ENCODE results near the gene CNOT6L. TPM values are rescaled to one million over a fixed set of nuclear protein-coding genes. Genes with fewer than 3 reads are reported as not detected.

CNOT6L gene
- total and polyA plus RNA-seq, 2 of the 4 experiments (the other 2 are of a cell fraction) = 3.5 to 21.1 TPM

DNA sequence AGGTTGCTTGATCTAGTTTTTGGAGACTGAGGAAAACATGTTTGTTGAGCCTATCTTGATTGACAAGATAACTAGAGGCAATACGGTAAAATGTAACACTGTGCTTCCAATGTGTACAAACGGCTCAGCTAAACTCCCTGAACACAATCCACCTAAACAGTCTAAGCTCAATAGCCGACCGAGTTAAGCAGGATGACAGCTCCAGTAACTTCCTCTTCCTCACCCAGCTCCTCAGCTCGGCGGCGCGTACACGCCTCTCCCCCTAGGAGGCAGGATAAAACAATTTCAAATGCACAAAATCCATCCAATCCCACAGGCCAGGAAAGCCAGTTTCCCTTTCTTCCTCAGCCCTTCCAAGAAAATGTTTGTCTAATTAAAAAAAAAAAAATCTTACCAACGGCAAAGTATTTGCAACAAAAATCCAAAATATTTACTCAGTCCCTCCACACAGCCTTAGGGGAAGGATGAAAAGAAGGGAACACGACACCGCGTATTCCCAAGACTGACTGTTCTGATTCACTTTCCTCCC is 1.0 kb downstream of the CNOT6L start:
- H2AK9ac ChIP-seq (replicated peaks; ENCODE audit: low read depth, low read length, poor library complexity) = no peak overlapping the region
- peak overlapping the region; percentile 85 for H3K4me2 ChIP-seq (ENCODE audit: low read depth, low read length)
- peak overlapping the region in 1 of 2 experiments; percentile 0; a peak in 1 of 4 replicates for H4K8ac ChIP-seq (ENCODE audit: low read depth in 2 of 2, low read length in 2 of 2)
- H3K4ac ChIP-seq (ENCODE audit: low read depth, low read length) = 0 out of 2 replicates have a peak overlapping the region, but pooled peaks have one; percentile 2
- in situ Hi-C loops (cut with MboI; ENCODE audit: low sequenced_read_pairs) (no loop called here), intact Hi-C loops (cut with micrococcal nuclease) (loop anchor here (1.0 to 5.0 kb wide), 3 partner anchors 41 to 121 kb away; partner anchors contain the start of gene MRPL1), dilution Hi-C loops (cut with HindIII; ENCODE audit: low sequenced_read_pairs, unreplicated experiment) (no loop called here)
- H3K14ac ChIP-seq (replicated peaks; ENCODE audit: low read depth, low read length) = 0 out of 2 replicates have a peak overlapping the region, but pooled peaks have one; percentile 11
- TF ChIP-seq MAFK (IDR thresholded peaks at IDR 0.05; ENCODE audit: low read depth, low read length) (no peak), USF2 (IDR thresholded peaks at IDR 0.05; ENCODE audit: low read depth, low read length) (no peak), RCOR1 (IDR thresholded peaks at IDR 0.05; ENCODE audit: insufficient replicate concordance, low read length) (no peak), MXI1 (IDR thresholded peaks at IDR 0.05; ENCODE audit: borderline replicate concordance, low read depth, low read length) (peak; percentile 71; the same call in 1 of the 2 replicates), CHD1 (IDR thresholded peaks at IDR 0.05; ENCODE audit: low read depth, low read length) (no peak), RFX5 (IDR thresholded peaks at IDR 0.05; ENCODE audit: low read depth, low read length) (no peak), CEBPB (IDR thresholded peaks at IDR 0.05; ENCODE audit: low read depth, low read length) (no peak), RAD21 (IDR thresholded peaks at IDR 0.05; ENCODE audit: low read length) (peak; percentile 36)
- TF ChIP-seq, protein P1, sequence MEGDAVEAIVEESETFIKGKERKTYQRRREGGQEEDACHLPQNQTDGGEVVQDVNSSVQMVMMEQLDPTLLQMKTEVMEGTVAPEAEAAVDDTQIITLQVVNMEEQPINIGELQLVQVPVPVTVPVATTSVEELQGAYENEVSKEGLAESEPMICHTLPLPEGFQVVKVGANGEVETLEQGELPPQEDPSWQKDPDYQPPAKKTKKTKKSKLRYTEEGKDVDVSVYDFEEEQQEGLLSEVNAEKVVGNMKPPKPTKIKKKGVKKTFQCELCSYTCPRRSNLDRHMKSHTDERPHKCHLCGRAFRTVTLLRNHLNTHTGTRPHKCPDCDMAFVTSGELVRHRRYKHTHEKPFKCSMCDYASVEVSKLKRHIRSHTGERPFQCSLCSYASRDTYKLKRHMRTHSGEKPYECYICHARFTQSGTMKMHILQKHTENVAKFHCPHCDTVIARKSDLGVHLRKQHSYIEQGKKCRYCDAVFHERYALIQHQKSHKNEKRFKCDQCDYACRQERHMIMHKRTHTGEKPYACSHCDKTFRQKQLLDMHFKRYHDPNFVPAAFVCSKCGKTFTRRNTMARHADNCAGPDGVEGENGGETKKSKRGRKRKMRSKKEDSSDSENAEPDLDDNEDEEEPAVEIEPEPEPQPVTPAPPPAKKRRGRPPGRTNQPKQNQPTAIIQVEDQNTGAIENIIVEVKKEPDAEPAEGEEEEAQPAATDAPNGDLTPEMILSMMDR (conservative IDR thresholded peaks at IDR 0.05; ENCODE audit: low read depth, low read length) = peak; percentile 55
- TF ChIP-seq, protein P2, sequence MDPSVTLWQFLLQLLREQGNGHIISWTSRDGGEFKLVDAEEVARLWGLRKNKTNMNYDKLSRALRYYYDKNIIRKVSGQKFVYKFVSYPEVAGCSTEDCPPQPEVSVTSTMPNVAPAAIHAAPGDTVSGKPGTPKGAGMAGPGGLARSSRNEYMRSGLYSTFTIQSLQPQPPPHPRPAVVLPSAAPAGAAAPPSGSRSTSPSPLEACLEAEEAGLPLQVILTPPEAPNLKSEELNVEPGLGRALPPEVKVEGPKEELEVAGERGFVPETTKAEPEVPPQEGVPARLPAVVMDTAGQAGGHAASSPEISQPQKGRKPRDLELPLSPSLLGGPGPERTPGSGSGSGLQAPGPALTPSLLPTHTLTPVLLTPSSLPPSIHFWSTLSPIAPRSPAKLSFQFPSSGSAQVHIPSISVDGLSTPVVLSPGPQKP (IDR thresholded peaks at IDR 0.05; ENCODE audit: borderline replicate concordance, low read depth, low read length) = no peak
- H2AK5ac ChIP-seq (ENCODE audit: low read depth, low read length) = no peak overlapping the region
- no peak overlapping the region for H3K18ac ChIP-seq (ENCODE audit: low read depth, low read length)
- no peaks in the 10 kb centered on the region for H3K27me3 ChIP-seq (ENCODE audit: control insufficient read depth, insufficient read depth, low read length)
- H3K4me3 ChIP-seq (ENCODE audit: insufficient read depth, low read depth, low read length) = peak overlapping the region; percentile 77
- peak overlapping the region; percentile 32 for H3K27ac ChIP-seq (ENCODE audit: insufficient read depth, low read length)
- no peak overlapping the region for H2BK120ac ChIP-seq (ENCODE audit: low read depth, low read length)
- H2BK5ac ChIP-seq (ENCODE audit: low read depth, low read length, poor library complexity, severe bottlenecking) = peak overlapping the region; percentile 33
- H3K4me1 ChIP-seq (ENCODE audit: control insufficient read depth, insufficient read depth, low read length) = peaks cover 2% of the 10 kb centered on the region
- H3K9me1 ChIP-seq (ENCODE audit: insufficient read depth, low read length) = no peaks in the 10 kb centered on the region
- H4K20me1 ChIP-seq (ENCODE audit: insufficient read depth, low read length) = peaks cover 16% of the 10 kb centered on the region; the same call in 1 of the 2 replicates
- peaks cover 8 to 17% of the 10 kb centered on the region in 2 experiments for H3K79me1 ChIP-seq (ENCODE audit: low read depth in 1 of 2, low read length in 2 of 2)
- no peak overlapping the region for H4K91ac ChIP-seq (ENCODE audit: insufficient read depth, low read depth, low read length)
- peak overlapping the region; percentile 98 for H2AFZ ChIP-seq (replicated peaks; ENCODE audit: low read length, poor library complexity)
- H3K9ac ChIP-seq (ENCODE audit: low read depth, low read length) = peak overlapping the region; percentile 61
- no peak overlapping the region for H2BK20ac ChIP-seq (ENCODE audit: low read depth, low read length)
- peak; percentile 83 for DNase-seq
- H3K9me3 ChIP-seq (ENCODE audit: control insufficient read depth, insufficient read depth, low read length) = no peaks in the 10 kb centered on the region
- ATAC-seq (ENCODE audit: low read depth) = peak; percentile 60
- H4K5ac ChIP-seq (ENCODE audit: low read depth, low read length) = no peak overlapping the region
- peak overlapping the region; percentile 45; the same call in 1 of the 2 replicates for H3K56ac ChIP-seq (ENCODE audit: extremely low read depth, insufficient read depth, low read length)
- ChIA-PET CTCF (interaction anchor here (0.5 to 1.6 kb wide), 7 partner anchors 11 to 123 kb away, joined by 3 to 8 read pairs (median 3); no protein-coding TSS in a partner anchor), POLR2A (ENCODE audit: unreplicated experiment) (no interaction called here)
- H3K23ac ChIP-seq (ENCODE audit: low read depth, low read length) = peak overlapping the region; percentile 13; the same call in 1 of the 2 replicates
- BruUV-seq (replicated peaks) = no TSS peak
- H3K36me3 ChIP-seq (ENCODE audit: control insufficient read depth, insufficient read depth, low read length) = no peaks in the 10 kb centered on the region
- whole genome bisulfite sequencing, 2 experiments (ENCODE audit: extremely low coverage in 2 of 2, insufficient read length in 1 of 2) = 0% methylated on average over 2 of the region's 13 CpGs; no CpG with 5 or more reads in 1 of the 2 experiments
- H2BK15ac ChIP-seq (ENCODE audit: low read depth, low read length) = no peak overlapping the region
